GM19238 (cell line): ENCODE measurements around the gene TRAF3.

Experiments
- DNase-seq: peaks from one replicate; pipeline ENCODE4 v3.0.0; 2011; ENCODE audit warnings: low spot score; ENCODE audit not compliant: insufficient read length

TRAF3 gene

GRCh38 chr14:102907303-102907844 is 130.1 kb downstream of the TRAF3 start:
- no peak for DNase-seq

DNA sequence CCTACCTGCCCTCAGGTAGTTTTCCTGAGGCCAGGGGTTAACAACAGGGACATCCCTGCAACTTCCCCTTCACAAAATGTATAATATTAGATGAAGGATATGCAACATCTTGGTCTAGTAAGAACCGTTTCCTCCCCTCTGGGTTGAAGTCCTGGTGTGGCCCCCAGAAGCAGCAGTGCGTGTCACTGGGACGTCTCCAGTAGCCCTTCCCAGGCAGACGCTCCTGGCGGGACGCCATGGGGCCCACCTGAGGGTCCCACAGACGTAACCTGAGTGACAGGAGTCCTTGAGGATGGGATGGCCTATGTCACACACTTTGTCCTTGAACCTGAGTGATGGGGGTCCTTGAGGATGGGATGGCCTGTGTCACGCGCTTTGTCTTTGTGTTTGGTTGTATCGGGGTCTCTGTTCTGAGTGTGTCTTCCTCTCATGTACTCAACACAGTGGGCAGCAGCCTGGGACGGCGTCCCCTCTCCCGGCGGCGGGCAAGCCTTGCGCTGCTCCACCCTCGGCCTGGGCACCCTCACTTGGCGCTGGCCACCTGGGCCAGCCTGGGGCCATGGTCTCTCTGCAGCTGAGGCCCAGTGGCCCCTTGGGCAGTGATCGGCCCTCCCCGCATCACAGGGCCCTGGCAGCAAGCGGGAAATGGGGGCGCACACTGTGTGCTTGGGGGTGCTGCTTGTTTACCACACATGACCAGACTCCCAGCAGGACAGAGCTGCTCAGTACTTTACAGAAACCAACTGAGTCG is 130.9 kb downstream of the TRAF3 start:
- no peak for DNase-seq

- no peak for DNase-seq
Measured at GRCh38 chr14:102908766-102909455, 131.7 kb downstream of the TRAF3 start.

DNA sequence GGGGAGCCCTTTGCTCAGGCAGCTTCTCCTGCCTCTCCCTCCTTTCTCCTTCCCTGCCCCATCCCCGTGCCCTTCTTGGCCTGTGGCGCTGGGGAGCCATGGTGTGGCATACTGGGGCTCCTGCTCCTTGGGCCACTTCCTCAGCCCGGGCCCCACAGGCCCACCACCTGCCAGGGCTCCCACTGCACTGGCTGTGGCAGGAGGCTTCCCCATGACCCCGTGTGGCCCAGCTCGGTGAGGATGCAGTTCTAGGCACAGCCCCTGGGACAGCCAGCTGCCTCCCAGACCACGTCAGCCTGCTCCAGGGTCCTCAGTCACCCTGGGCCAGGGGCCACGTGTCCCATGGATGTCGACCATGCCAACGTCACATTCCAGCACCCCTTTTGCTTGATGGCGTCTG is 132.2 kb downstream of the TRAF3 start:
- no peak for DNase-seq

- DNase-seq, result no peak
Measured at GRCh38 chr14:102909911-102910310, 132.7 kb downstream of the TRAF3 start.

DNA sequence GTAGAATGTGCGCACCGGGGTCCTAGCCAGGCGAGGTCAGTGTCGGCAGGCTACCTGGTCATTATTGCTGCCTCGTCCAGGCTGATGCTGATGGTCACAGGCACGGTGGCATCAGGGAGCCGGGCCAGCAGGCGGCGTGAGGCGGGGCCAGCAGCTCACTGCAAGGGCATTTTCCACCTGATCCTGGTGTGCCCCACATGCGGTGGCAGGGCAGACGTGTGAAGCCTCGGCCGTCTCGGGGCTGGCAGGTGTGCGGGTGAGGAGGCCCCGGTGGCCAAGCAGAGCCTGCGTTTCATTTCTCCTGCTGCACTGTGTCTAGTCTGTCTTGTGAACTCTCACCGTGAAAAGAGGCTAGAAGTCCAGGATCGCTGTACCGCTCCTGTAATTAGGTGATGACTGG is 133.2 kb downstream of the TRAF3 start:
- no peak for DNase-seq

DNA sequence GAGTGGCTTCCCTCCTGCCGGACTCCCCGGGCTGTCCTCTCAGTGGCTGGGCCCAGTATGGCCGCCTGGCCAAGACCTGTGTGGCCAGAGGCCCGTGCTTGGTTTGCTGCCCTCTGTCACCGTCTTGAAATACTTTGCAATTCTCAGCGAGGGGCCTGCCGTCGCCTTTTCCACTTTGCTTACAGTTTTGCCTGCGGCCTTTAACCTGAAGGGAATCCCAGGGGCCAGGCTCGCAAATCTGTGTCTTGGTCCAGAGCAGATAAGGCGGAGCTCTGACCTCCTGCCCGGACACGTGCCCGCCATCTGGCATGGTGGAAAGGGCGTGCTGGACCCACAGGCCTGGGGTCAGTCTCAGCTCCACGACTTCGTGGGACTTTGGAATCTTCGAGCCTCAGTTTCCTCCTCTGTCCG is 134.3 kb downstream of the TRAF3 start:
- no peak for DNase-seq

DNA sequence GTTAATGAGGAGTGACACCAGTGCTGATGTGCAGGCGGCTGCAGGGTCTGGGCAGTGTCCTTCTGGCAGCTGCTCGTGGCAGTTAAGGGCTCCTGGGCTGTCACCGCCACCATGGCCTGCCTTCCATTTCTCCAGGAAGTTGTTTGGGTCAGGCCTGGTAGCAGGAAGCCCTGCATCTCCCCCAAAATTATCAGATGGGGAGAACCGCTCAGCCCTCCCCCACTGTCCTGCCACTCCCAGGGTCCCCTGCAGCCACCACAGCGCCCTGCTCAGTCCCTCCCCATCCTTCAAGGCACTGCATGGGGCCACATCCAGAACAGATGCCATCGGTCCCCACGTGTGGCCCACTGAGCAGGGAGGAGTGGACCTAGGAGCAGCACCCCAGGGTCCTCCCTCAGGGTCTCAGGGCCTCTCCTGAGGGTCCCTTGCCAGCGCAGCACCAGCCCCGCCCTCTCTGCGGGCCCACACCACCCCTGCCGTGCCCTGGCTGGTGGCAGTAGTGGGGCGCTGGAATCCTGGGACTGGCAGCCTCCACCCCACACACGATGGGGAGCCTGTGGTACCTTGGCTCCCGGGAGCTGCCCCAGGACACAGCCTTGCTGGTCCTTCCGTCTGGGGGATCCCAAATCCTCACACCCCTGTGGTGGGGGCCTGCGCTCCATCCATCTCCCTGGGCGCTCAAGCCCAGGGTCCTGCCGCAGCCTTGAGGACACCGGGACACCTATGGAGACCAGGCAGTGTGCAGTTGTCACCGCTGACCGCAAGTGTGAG is 134.9 kb downstream of the TRAF3 start:
- DNase-seq, result no peak

DNA sequence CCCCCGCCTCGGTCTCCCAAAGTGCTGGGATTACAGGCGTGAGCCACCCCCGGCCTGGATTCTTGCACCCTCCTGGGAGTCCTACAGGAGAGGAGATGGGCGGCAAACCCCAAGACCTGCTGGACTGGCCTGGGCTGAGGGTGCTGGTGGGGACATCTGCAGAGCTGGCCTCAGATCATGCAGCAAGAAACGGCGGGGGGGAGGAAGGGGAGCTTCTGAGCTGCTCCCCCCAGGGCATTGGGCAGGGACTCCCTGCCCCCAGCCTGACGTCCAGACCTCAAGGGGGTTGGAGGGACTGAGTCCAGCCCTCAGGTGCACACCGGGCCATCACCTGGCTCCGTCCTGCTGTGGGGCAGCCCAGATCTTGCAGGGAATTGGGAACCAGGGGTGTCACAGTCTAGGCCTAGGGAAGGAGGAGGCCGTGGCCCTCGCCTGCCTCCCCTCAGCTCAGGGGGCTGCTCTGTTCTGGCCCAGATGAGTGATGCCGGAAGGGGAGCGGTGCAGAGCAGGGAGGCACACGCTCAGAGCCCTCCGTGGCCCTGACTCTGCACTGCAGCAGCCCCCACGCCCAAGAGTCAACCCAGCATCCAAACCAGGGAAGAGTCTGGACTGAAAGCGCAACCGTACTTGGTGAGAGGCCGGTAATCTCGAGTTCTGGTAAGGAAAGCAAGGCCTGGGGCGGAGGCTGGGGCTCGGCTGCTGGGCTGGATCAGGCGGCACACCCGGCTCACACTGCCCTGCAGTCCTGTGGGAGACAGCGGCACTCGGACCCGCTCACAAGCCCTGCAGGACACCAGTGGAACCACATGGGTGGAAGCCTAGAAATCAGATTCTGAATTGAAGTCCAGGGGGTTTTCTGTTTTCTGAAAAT is 136.3 kb downstream of the TRAF3 start:
- DNase-seq, result no peak

DNA sequence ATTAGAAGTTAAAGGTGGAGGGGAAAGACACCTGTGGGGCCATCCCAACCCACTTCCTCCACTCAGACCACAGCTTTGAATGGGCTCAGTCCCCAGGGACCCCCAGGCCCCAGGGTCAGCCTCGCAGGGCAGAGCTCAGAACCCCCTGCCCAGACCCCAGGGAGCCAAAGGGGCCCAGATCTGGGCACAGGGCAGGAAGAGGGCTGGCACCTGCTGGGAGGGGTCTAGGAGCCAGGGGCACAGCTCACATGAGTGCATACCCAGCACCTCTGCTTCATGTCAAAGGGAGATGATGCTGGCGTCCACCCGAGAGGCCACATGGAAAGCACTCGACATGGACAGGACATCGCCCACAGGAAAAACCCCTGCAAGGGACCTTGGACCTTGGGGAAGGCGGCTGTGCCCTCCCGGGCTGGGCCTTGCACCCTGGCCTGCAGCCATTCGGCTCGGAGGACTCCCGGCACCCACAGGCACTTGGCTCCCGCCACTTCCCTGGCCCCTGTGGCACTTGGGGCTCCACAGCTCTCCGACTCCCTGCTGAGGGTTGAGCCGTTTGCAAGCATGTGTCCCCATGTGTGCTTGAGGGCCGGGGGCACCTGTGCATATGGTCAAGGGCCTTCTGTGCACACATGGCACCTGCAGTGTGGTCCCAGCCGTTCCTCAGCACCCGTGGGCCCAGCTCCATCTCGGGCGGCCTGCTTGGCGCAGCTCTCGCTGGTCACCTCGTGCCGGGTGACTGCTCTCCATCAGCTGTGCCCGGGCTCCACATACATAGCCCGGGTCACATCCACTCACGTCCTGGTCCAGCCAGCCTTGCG is 137.4 kb downstream of the TRAF3 start:
- DNase-seq, result no peak

GRCh38 chr14:102915292-102916110 is 138.3 kb downstream of the TRAF3 start:
- DNase-seq, result no peak

- no peak for DNase-seq
Measured at GRCh38 chr14:102916347-102917055, 139.3 kb downstream of the TRAF3 start.

DNA sequence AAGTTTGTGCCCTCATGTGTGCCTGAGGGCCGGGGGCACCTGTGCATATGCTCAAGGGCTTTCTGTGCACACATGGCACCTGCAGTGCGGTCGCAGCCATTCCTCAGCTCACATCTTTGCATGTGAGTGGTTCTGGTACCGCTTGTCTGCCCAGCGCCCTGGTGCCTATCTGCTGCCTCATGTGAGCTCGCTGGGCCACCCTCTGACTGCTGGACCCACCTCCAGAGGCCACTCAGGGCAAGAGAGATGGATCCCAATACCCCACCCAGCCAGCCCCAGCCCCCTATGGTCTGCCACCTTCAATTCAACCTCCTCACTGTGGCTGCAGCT is 139.8 kb downstream of the TRAF3 start:
- no peak for DNase-seq

GRCh38 chr14:102917469-102918211 is 140.4 kb downstream of the TRAF3 start:
- peak; percentile 82 for DNase-seq

DNA sequence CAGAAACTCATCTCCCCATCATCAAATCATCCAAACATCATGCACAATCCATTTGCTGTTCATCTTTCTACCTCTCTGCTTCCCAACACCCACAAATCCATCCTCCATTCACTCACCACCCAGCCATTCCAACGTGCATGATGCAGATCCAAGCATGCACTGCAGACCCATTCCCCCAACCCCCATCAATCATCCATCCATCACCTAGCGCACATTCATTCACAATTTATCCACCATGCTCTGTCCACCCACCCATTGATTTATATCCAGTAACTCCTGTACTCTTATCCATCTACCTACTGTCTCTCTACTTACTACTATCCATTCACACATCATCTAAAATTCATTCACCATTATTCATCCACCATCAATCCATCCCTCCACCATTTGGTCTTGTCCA is 141.2 kb downstream of the TRAF3 start:
- DNase-seq, result no peak

GRCh38 chr14:102920273-102920997 is 143.2 kb downstream of the TRAF3 start:
- DNase-seq, result no peak

GRCh38 chr14:102920998-102921304 is 143.7 kb downstream of the TRAF3 start:
- DNase-seq, result no peak
